ENCODE measurements around the gene C10orf120.

The C10orf120 gene

DNA sequence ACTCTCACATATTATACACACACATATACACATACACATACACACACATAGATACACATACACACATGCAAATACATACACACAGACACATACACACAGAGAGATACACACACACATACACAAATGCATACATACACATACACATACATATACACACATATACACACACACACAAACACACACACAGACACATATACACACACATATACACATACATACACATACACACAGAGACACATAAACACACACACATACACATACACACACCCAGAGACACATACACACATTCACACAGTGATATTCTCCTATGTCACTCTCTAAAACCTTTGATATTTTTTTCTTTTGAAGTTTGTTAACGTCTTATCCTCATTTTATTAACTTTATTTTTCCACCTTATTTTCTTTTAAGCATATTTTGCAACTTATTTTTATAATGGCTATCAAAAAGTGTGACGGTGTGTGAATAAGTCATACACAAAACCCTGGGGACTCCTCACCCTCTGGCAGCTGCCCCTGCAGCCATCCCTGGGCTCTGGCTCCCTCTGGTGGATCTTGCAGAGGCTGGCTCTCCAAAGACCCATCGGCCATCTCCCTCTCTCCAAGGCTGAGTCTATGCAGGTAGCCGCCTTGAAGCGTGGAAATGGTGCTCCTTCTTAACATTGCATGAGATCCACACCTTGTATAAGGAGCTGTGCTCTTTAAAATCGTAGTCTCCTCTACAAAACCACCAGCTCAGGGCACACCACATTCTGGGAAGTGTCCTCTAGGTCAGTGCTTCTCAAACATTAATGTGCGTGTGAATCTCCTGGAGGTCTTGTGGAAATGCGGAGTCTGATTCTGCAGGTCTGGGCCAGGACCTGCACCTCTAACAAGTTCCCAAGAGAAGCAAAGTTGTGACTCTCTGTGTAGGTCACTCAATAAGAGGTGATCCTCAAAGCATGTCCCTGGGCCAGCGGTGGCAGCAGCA lies 4.1 kb upstream of the C10orf120 start:
- peak; percentile 3 to 19 for DNase-seq (ENCODE audit: extremely low read depth in 1 of 2, low read depth in 1 of 2)

- DNase-seq (ENCODE audit: extremely low read depth in 1 of 2, low read depth in 1 of 2): no peak
Measured at GRCh38 chr10:122702275-122702674, 2.6 kb upstream of the C10orf120 start.

DNA sequence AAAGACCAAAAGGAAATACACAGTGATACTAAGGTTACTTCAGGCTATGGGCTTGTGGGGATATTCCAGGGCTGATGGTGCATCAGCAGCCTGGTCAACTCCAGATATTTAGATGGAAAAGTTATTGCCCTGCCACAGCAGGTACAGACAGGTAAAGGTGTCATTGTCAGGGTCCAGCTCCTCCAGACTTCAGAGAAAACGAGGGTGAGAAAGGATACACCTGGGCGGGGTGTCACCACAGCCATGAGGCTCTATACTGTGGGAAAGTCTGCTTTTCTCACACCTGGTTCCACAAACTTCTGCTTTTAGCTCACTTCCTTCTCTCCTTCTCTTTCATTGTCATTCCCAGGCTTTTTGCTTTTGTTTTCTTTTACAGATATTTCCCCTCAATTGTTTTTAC lies 2.0 kb upstream of the C10orf120 start:
- no peak for DNase-seq (ENCODE audit: extremely low read depth in 1 of 2, low read depth in 1 of 2)

- DNase-seq (ENCODE audit: extremely low read depth in 1 of 2, low read depth in 1 of 2): no peak
Measured at GRCh38 chr10:122696687-122697086, 3.0 kb downstream of the C10orf120 start.

DNA sequence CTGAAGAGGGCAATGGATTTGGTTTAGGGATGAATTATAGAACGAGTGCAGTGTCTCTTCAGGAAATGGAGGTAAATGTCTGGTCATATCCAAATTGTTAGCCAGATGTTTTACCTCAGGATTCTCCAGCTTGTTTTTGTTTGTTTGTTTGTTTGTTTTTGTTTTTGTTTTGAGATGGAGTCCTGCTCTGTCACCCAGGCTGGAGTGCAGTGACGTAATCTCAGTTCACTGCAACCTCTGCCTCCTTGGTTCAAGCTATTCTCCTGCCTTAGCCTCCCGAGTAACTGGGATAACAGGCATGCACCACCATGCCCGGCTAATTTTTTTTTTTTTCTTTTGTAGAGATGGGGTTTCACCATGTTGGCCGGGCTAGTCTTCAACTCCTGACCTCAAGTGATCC lies 6.9 kb downstream of the C10orf120 start:
- no peak for DNase-seq (ENCODE audit: extremely low read depth in 1 of 2, low read depth in 1 of 2)

GRCh38 chr10:122689146-122689820 lies 10.4 kb downstream of the C10orf120 start:
- DNase-seq (ENCODE audit: extremely low read depth in 1 of 2, low read depth in 1 of 2): no peak

GRCh38 chr10:122688293-122688989 lies 11.2 kb downstream of the C10orf120 start:
- DNase-seq (ENCODE audit: extremely low read depth in 1 of 2, low read depth in 1 of 2): no peak

GRCh38 chr10:122682522-122682921 lies 17.1 kb downstream of the C10orf120 start:
- DNase-seq (ENCODE audit: extremely low read depth in 1 of 2, low read depth in 1 of 2): no peak

- DNase-seq (ENCODE audit: extremely low read depth in 1 of 2, low read depth in 1 of 2): no peak
Measured at GRCh38 chr10:122678266-122678665, 21.4 kb downstream of the C10orf120 start.

- DNase-seq (ENCODE audit: extremely low read depth in 1 of 2, low read depth in 1 of 2): no peak
Measured at GRCh38 chr10:122675278-122675677, 24.4 kb downstream of the C10orf120 start.

- no peak for DNase-seq (ENCODE audit: extremely low read depth in 1 of 2, low read depth in 1 of 2)
Measured at GRCh38 chr10:122674781-122675180, 24.9 kb downstream of the C10orf120 start.

- DNase-seq (ENCODE audit: extremely low read depth in 1 of 2, low read depth in 1 of 2): no peak
Measured at GRCh38 chr10:122673731-122674130, 25.9 kb downstream of the C10orf120 start.

- DNase-seq (ENCODE audit: extremely low read depth in 1 of 2, low read depth in 1 of 2): no peak
Measured at GRCh38 chr10:122673269-122673668, 26.4 kb downstream of the C10orf120 start.

GRCh38 chr10:122672655-122673054 lies 27.0 kb downstream of the C10orf120 start:
- no peak for DNase-seq (ENCODE audit: extremely low read depth in 1 of 2, low read depth in 1 of 2)

- no peak for DNase-seq (ENCODE audit: extremely low read depth in 1 of 2, low read depth in 1 of 2)
Measured at GRCh38 chr10:122671355-122671754, 28.3 kb downstream of the C10orf120 start.

DNA sequence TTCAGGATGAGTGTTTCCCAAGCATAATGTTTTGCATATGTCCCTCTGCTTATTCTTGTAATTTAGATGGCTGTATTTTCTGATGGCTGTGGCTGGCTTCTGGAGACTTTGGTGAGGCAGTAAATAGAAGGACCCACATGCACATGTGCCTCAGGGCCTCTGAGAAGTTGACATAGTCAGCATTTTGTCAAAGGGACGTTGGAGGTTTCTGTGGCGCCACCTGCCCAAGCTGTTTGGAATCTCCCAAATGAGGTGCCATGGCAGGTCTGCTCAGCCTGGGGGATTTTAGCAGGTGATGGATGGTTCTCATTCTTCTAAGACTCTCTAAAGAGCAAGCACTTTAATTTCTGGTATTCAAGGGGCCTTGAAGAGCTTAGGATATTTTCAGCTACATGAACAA lies 29.8 kb downstream of the C10orf120 start:
- DNase-seq (ENCODE audit: extremely low read depth in 1 of 2, low read depth in 1 of 2): no peak

GRCh38 chr10:122669045-122669444 lies 30.6 kb downstream of the C10orf120 start:
- DNase-seq (ENCODE audit: extremely low read depth in 1 of 2, low read depth in 1 of 2): no peak

- DNase-seq (ENCODE audit: extremely low read depth in 1 of 2, low read depth in 1 of 2): no peak
Measured at GRCh38 chr10:122665946-122666345, 33.7 kb downstream of the C10orf120 start.

- no peak for DNase-seq (ENCODE audit: extremely low read depth in 1 of 2, low read depth in 1 of 2)
Measured at GRCh38 chr10:122665329-122665860, 34.3 kb downstream of the C10orf120 start.

DNA sequence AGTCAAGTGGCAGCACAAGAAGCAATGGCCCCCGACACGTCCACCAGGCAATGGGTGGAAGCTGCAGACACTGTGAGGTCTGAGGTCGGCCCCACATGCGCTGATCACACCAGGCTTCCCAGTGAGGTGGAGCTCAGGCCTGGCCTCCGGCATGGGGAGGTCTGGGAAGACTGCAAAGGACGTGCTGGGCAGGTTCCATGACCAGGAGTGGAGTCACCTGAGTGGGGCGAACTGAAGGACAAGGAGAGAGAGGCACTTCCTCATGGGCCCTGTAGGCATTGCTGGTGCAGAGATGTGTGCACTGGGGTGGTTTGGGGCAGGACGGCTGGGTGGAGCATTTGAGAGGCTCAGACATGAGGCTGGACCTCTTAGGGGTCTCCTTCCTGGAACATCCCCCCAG lies 35.1 kb downstream of the C10orf120 start:
- no peak for DNase-seq (ENCODE audit: extremely low read depth in 1 of 2, low read depth in 1 of 2)

- no peak for DNase-seq (ENCODE audit: extremely low read depth in 1 of 2, low read depth in 1 of 2)
Measured at GRCh38 chr10:122663516-122664130, 36.0 kb downstream of the C10orf120 start.
